Ectodermal cell (in vitro differentiated cells): ENCODE results near the gene DESI2.

Experiments
- H3K27ac ChIP-seq: 2 replicates; pipeline ENCODE4 v1.7.0; 2013; ENCODE audit warnings: mild to moderate bottlenecking, low read depth, low read length; ENCODE audit not compliant: insufficient read depth, poor library complexity, severe bottlenecking
- H3K27me3 ChIP-seq: 2 replicates; pipeline ENCODE4 v1.7.0; 2013; ENCODE audit warnings: mild to moderate bottlenecking, low read length; ENCODE audit not compliant: insufficient read depth, control insufficient read depth, poor library complexity, severe bottlenecking
- H3K36me3 ChIP-seq: one replicate; pipeline ENCODE4 v1.7.0; 2013; ENCODE audit warnings: low read length; ENCODE audit not compliant: control insufficient read depth, insufficient read depth
- H3K4me1 ChIP-seq: one replicate; pipeline ENCODE4 v1.7.0; 2013; ENCODE audit warnings: low read length; ENCODE audit not compliant: control insufficient read depth, insufficient read depth
- H3K4me3 ChIP-seq: 2 replicates; pipeline ENCODE4 v1.7.0; 2013; ENCODE audit warnings: low read depth, low read length, control low read depth; ENCODE audit not compliant: insufficient read depth
- H3K9me3 ChIP-seq: 2 replicates; pipeline ENCODE4 v1.7.0; 2013; ENCODE audit warnings: mild to moderate bottlenecking, low read length, moderate library complexity; ENCODE audit not compliant: control insufficient read depth
- WGBS, 2 experiments: methylation state at CpG; one replicate each; pipeline ENCODE4 v1.1.7; 2013; ENCODE audit warnings: missing lambda C conversion rate in 2 of 2; 5-methylcytosine and 5-hydroxymethylcytosine counted together

Gene DESI2

GRCh38 chr1:244636488-244637259, 16.3 kb upstream of the DESI2 start:
- no peak overlapping the region for H3K4me3 ChIP-seq
- H3K27me3 ChIP-seq = no peaks in the 10 kb centered on the region
- H3K27ac ChIP-seq = no peak overlapping the region
- WGBS, 2 experiments = 83 to 85% methylated on average over 10 of the region's 10 CpGs
- no peaks in the 10 kb centered on the region for H3K9me3 ChIP-seq
- no peaks in the 10 kb centered on the region for H3K36me3 ChIP-seq
- no peaks in the 10 kb centered on the region for H3K4me1 ChIP-seq

GRCh38 chr1:244639561-244639960, 13.4 kb upstream of the DESI2 start:
- Histone ChIP-seq H3K4me1 (no peaks in the 10 kb centered on the region), H3K27ac (no peak overlapping the region), H3K4me3 (no peak overlapping the region), H3K27me3 (no peaks in the 10 kb centered on the region), H3K9me3 (no peaks in the 10 kb centered on the region), H3K36me3 (no peaks in the 10 kb centered on the region)

- no peaks in the 10 kb centered on the region for H3K9me3 ChIP-seq
- 92 to 99% methylated on average over 4 to 6 of the region's 6 CpGs for WGBS, 2 experiments
These were observed 12.0 kb upstream of the DESI2 start for GRCh38 chr1:244640917-244641316.

GRCh38 chr1:244642526-244642925, 10.4 kb upstream of the DESI2 start:
- H3K9me3 ChIP-seq = no peaks in the 10 kb centered on the region
- 87 to 89% methylated on average over 16 of the region's 16 CpGs for WGBS, 2 experiments
- no peaks in the 10 kb centered on the region for H3K36me3 ChIP-seq
- H3K4me1 ChIP-seq = no peaks in the 10 kb centered on the region
- H3K4me3 ChIP-seq = no peak overlapping the region
- H3K27ac ChIP-seq = no peak overlapping the region
- H3K27me3 ChIP-seq = no peaks in the 10 kb centered on the region

More at GRCh38 chr1:244640917-244641316, 12.0 kb upstream of the DESI2 start:
- H3K27me3 ChIP-seq = no peaks in the 10 kb centered on the region
- H3K27ac ChIP-seq = no peak overlapping the region
- H3K36me3 ChIP-seq = no peaks in the 10 kb centered on the region
- H3K4me1 ChIP-seq = no peaks in the 10 kb centered on the region
- H3K4me3 ChIP-seq = no peak overlapping the region

GRCh38 chr1:244642988-244643387, 9.9 kb upstream of the DESI2 start:
- H3K4me3 ChIP-seq = no peak overlapping the region
- H3K36me3 ChIP-seq = no peaks in the 10 kb centered on the region
- WGBS, 2 experiments = 95 to 97% methylated on average over 14 of the region's 14 CpGs
- H3K4me1 ChIP-seq = no peaks in the 10 kb centered on the region
- H3K27me3 ChIP-seq = no peaks in the 10 kb centered on the region
- H3K27ac ChIP-seq = no peak overlapping the region
- no peaks in the 10 kb centered on the region for H3K9me3 ChIP-seq

GRCh38 chr1:244645414-244645813, 7.5 kb upstream of the DESI2 start:
- WGBS, 2 experiments = 93 to 98% methylated on average over 5 of the region's 6 CpGs
- H3K36me3 ChIP-seq = no peaks in the 10 kb centered on the region
- H3K4me1 ChIP-seq = no peaks in the 10 kb centered on the region
- H3K4me3 ChIP-seq = no peak overlapping the region
- no peak overlapping the region for H3K27ac ChIP-seq
- no peaks in the 10 kb centered on the region for H3K9me3 ChIP-seq
- H3K27me3 ChIP-seq = no peaks in the 10 kb centered on the region

GRCh38 chr1:244645890-244646289, 7.0 kb upstream of the DESI2 start:
- H3K4me1 ChIP-seq = no peaks in the 10 kb centered on the region
- no peaks in the 10 kb centered on the region for H3K36me3 ChIP-seq
- H3K4me3 ChIP-seq = no peak overlapping the region
- no peaks in the 10 kb centered on the region for H3K9me3 ChIP-seq
- WGBS, 2 experiments = 78 to 81% methylated on average over 5 to 6 of the region's 6 CpGs
- no peaks in the 10 kb centered on the region for H3K27me3 ChIP-seq
- H3K27ac ChIP-seq = no peak overlapping the region

- Histone ChIP-seq H3K27me3 (no peaks in the 10 kb centered on the region), H3K4me1 (no peaks in the 10 kb centered on the region), H3K27ac (no peak overlapping the region), H3K36me3 (no peaks in the 10 kb centered on the region), H3K9me3 (no peaks in the 10 kb centered on the region), H3K4me3 (no peak overlapping the region)
- WGBS, 2 experiments = 92 to 93% methylated on average over 6 of the region's 6 CpGs
These were observed 5.1 kb upstream of the DESI2 start for GRCh38 chr1:244647819-244648218.

- Histone ChIP-seq H3K4me3 (peak overlapping the region; percentile 58), H3K27ac (no peak overlapping the region), H3K4me1 (peaks cover 18% of the 10 kb centered on the region), H3K36me3 (no peaks in the 10 kb centered on the region), H3K27me3 (no peaks in the 10 kb centered on the region), H3K9me3 (no peaks in the 10 kb centered on the region)
- WGBS, 2 experiments = 21 to 25% methylated on average over 15 of the region's 15 CpGs
These were observed 837 bp upstream of the DESI2 start for GRCh38 chr1:244651956-244652622.

- Histone ChIP-seq H3K4me3 (peak overlapping the region; percentile 81), H3K4me1 (peaks cover 18% of the 10 kb centered on the region), H3K27ac (peak overlapping the region; percentile 88), H3K27me3 (no peaks in the 10 kb centered on the region), H3K36me3 (no peaks in the 10 kb centered on the region), H3K9me3 (no peaks in the 10 kb centered on the region)
- 0 to 1% methylated on average over 34 of the region's 34 CpGs for WGBS, 2 experiments
These were observed 647 bp downstream of the DESI2 start for GRCh38 chr1:244653439-244654107.
